HepG2 (cell line): ENCODE data around the gene MAST1. TPM values are rescaled to one million over a fixed set of nuclear protein-coding genes. Genes with fewer than 3 reads are reported as not detected.

Experiments used
- ATAC-seq: fragments of 200-7000 bp; cut with Tn5 transposase; 3 replicates; pipeline ENCODE4 v1.9.1; 2020; ENCODE audit warnings: mild to moderate bottlenecking, moderate library complexity
- BruUV-seq: library from RNA; stranded (reverse); fragments of 400-500 nt; replicated peaks from 2 replicates; lab custom pipeline; 2021; lab: Mats Ljungman, UMichigan
- CTCF ChIA-PET: fragments of 300-600 bp; formaldehyde crosslinking; extraction: SDS; loops from one replicate; lab custom pipeline; 2021; ENCODE audit warnings: low total read pairs, inconsistent platforms, low intra/inter-chr PET ratio; lab: Yijun Ruan, JAX
- POLR2A ChIA-PET: fragments of 350-600 bp; sonication (Branson Sonifier 250); formaldehyde crosslinking; loops from one replicate; lab custom pipeline; 2020; ENCODE audit warnings: antibody characterized with exemption, inconsistent platforms; lab: Yijun Ruan, JAX
- DNase-seq: peaks from one replicate; pipeline ENCODE4 v3.0.0-alpha.2; 2015; ENCODE audit warnings: low spot score
- FAIRE-seq: peaks from 3 replicates; lab custom pipeline; 2011; peaks lifted over from hg19 to GRCh38; lab: Jason Lieb, UNC
- H2AFZ ChIP-seq: one replicate; pipeline ENCODE4 v1.6.1; 2011; ENCODE audit warnings: low read length, inconsistent platforms
- H3K27ac ChIP-seq: fragments of 300-600 bp; 3 replicates; pipeline ENCODE4 v1.8.0; 2011; ENCODE audit warnings: mixed run types, mild to moderate bottlenecking, mixed read lengths, low read length, inconsistent platforms; ENCODE audit not compliant: insufficient read depth; ENCODE audit errors: extremely low read length
- H3K27me3 ChIP-seq, 2 experiments: fragments of 200-600 bp in 1 of 2; 2 replicates in 1 of 2; 3 replicates in 1 of 2; pipeline versions ENCODE4 v1.6.0 to v1.8.0; 2011; ENCODE audit warnings: low read length in 2 of 2, mild to moderate bottlenecking in 2 of 2, moderate library complexity in 2 of 2, inconsistent platforms in 1 of 2; ENCODE audit not compliant: insufficient read depth in 2 of 2, control insufficient read depth in 1 of 2
- H3K36me3 ChIP-seq, 2 experiments: fragments of 200-600 bp in 1 of 2; replicated peaks in 1 of 2; 2 replicates in 1 of 2; 3 replicates in 1 of 2; pipeline versions ENCODE4 v1.5.1 to v1.8.0; 2011; ENCODE audit warnings: low read length in 2 of 2, inconsistent platforms in 1 of 2; ENCODE audit not compliant: insufficient read depth in 2 of 2, control insufficient read depth in 1 of 2
- H3K4me1 ChIP-seq: 2 replicates; pipeline ENCODE4 v1.5.1; 2012; ENCODE audit warnings: low read length, inconsistent platforms; ENCODE audit not compliant: insufficient read depth
- H3K4me2 ChIP-seq: 2 replicates; pipeline ENCODE4 v1.6.0; 2011; ENCODE audit warnings: low read depth, low read length, inconsistent platforms
- H3K4me3 ChIP-seq, 3 experiments: fragments of 200-600 bp in 1 of 3; sonication (generic), shearing (Covaris generic) in 1 of 3; replicated peaks in 1 of 3; 2 replicates each; pipeline ENCODE4 v1.5.1; 2011 to 2016; ENCODE audit warnings: low read length in 3 of 3, inconsistent platforms in 2 of 3, low read depth in 2 of 3, mild to moderate bottlenecking in 2 of 3, control low read depth in 1 of 3, mixed read lengths in 1 of 3; ENCODE audit not compliant: insufficient read depth in 1 of 3
- H3K79me2 ChIP-seq: one replicate; pipeline ENCODE4 v1.6.1; 2011; ENCODE audit warnings: low read length, inconsistent platforms; ENCODE audit not compliant: insufficient read depth
- H3K9ac ChIP-seq: 2 replicates; pipeline ENCODE4 v1.6.0; 2011; ENCODE audit warnings: mild to moderate bottlenecking, low read depth, low read length, inconsistent platforms; ENCODE audit not compliant: insufficient read depth
- H3K9me3 ChIP-seq: 2 replicates; pipeline ENCODE4 v1.5.1; 2012; ENCODE audit warnings: mild to moderate bottlenecking, low read length
- H4K20me1 ChIP-seq: 2 replicates; pipeline ENCODE4 v1.6.0; 2011; ENCODE audit warnings: inconsistent platforms, mild to moderate bottlenecking, low read length, moderate library complexity; ENCODE audit not compliant: insufficient read depth
- BATF2 ChIP-seq: sonication (generic); formaldehyde crosslinking; IDR thresholded peaks from 2 replicates; pipeline ENCODE4 v1.8.0; 2022; ENCODE audit warnings: mild to moderate bottlenecking, missing genetic modification reagents, moderate library complexity
- FOXO4 ChIP-seq: sonication (generic); formaldehyde crosslinking; conservative IDR thresholded peaks from 2 replicates; pipeline ENCODE4 v1.8.1; 2023; ENCODE audit warnings: missing genetic modification reagents
- HDAC2 ChIP-seq: sonication (generic); formaldehyde crosslinking; IDR thresholded peaks from 2 replicates; pipeline ENCODE4 v1.4.0; 2020; ENCODE audit warnings: missing genetic modification reagents
- HNRNPH1 ChIP-seq: fragments of 200-400 bp; formaldehyde crosslinking; optimal IDR thresholded peaks from 2 replicates; pipeline ENCODE3; 2017; ENCODE audit warnings: mild to moderate bottlenecking, low read depth, low read length
- KMT2B ChIP-seq: IDR thresholded peaks from 2 replicates; pipeline ENCODE4 v1.6.1; 2016; ENCODE audit warnings: missing genetic modification reagents, missing compliant biosample characterization
- MAFF ChIP-seq: IDR thresholded peaks from 2 replicates; pipeline ENCODE4 v1.6.1; 2011; ENCODE audit warnings: low read depth, low read length, improper control_type of control experiment
- MBNL3 ChIP-seq: fragments of 250-450 bp; sonication (Bioruptor Pico); conservative IDR thresholded peaks from 2 replicates; pipeline ENCODE4 v1.8.0; 2022; ENCODE audit warnings: mild to moderate bottlenecking, inconsistent platforms
- NFIB ChIP-seq: sonication (generic); formaldehyde crosslinking; IDR thresholded peaks from 2 replicates; pipeline ENCODE4 v1.9.0; 2021; ENCODE audit warnings: missing genetic modification reagents, mild to moderate bottlenecking, borderline replicate concordance
- PAX8 ChIP-seq: sonication (generic); formaldehyde crosslinking; IDR thresholded peaks from 2 replicates; pipeline ENCODE4 v1.8.0; 2022; ENCODE audit warnings: mild to moderate bottlenecking, missing genetic modification reagents, borderline replicate concordance
- POLR2AphosphoS5 ChIP-seq: IDR thresholded peaks from 2 replicates; pipeline ENCODE4 v1.6.1; 2012; ENCODE audit warnings: low read depth, low read length
- RBAK ChIP-seq: sonication (generic); formaldehyde crosslinking; IDR thresholded peaks from 2 replicates; pipeline ENCODE4 v1.5.1; 2020; ENCODE audit warnings: mild to moderate bottlenecking, missing genetic modification reagents
- SALL1 ChIP-seq: sonication (generic); formaldehyde crosslinking; IDR thresholded peaks from 2 replicates; pipeline ENCODE4 v1.8.0; 2022; ENCODE audit warnings: mild to moderate bottlenecking, missing genetic modification reagents
- SIX4 ChIP-seq: sonication (generic); formaldehyde crosslinking; IDR thresholded peaks from 2 replicates; pipeline ENCODE4 v1.4.0; 2020; ENCODE audit warnings: missing genetic modification reagents
- SMC3 ChIP-seq: IDR thresholded peaks from 2 replicates; pipeline ENCODE4 v1.6.1; 2011; ENCODE audit warnings: low read length, improper control_type of control experiment
- SOX5 ChIP-seq: IDR thresholded peaks from 2 replicates; pipeline ENCODE4 v1.6.1; 2016; ENCODE audit warnings: borderline replicate concordance
- XRCC5 ChIP-seq: fragments of 200-400 bp; formaldehyde crosslinking; optimal IDR thresholded peaks from 2 replicates; pipeline ENCODE3; 2017; ENCODE audit warnings: mild to moderate bottlenecking, low read length
- ZNF234 ChIP-seq: sonication (generic); formaldehyde crosslinking; conservative IDR thresholded peaks from 2 replicates; pipeline ENCODE4 v1.5.1; 2020; ENCODE audit warnings: mild to moderate bottlenecking, missing genetic modification reagents
- ZNF451 ChIP-seq: sonication (generic); formaldehyde crosslinking; IDR thresholded peaks from 2 replicates; pipeline ENCODE4 v1.5.0; 2020; ENCODE audit warnings: mild to moderate bottlenecking, missing genetic modification reagents
- ZNF530 ChIP-seq: sonication (generic); formaldehyde crosslinking; IDR thresholded peaks from 2 replicates; pipeline ENCODE4 v1.5.0; 2020; ENCODE audit warnings: low read depth, mild to moderate bottlenecking, missing genetic modification reagents
- ZNF556 ChIP-seq: sonication (generic); formaldehyde crosslinking; IDR thresholded peaks from 2 replicates; pipeline ENCODE4 v1.4.0; 2020; ENCODE audit warnings: mild to moderate bottlenecking, missing genetic modification reagents, borderline replicate concordance
- ZNF567 ChIP-seq: sonication (generic); formaldehyde crosslinking; IDR thresholded peaks from 2 replicates; pipeline ENCODE4 v1.8.1; 2023; ENCODE audit warnings: mild to moderate bottlenecking, missing genetic modification reagents, borderline replicate concordance
- ZNF616 ChIP-seq: sonication (generic); formaldehyde crosslinking; IDR thresholded peaks from 2 replicates; pipeline ENCODE4 v1.5.0; 2020; ENCODE audit warnings: low read depth, mild to moderate bottlenecking, missing genetic modification reagents
- ZNF839 ChIP-seq: sonication (generic); formaldehyde crosslinking; IDR thresholded peaks from 2 replicates; pipeline ENCODE4 v1.4.0; 2020; ENCODE audit warnings: missing genetic modification reagents, mild to moderate bottlenecking, borderline replicate concordance
- WGBS: methylation state at CpG from one replicate; pipeline ENCODE4 v1.1.6; 2017; ENCODE audit warnings: low lambda C conversion rate; 5-methylcytosine and 5-hydroxymethylcytosine counted together
- in situ Hi-C: cut with HindIII; loops from 2 replicates; pipeline ENCODE4 v1.10.0; 2017; ENCODE audit warnings: low pct_unique_long_range_greater_than_20kb; ENCODE audit not compliant: extremely low pct_ligation_motif_present
- intact Hi-C: fragments of 100-400 bp; cut with micrococcal nuclease; formaldehyde crosslinking; loops from one replicate; pipeline ENCODE4 v1.10.0; 2022; ENCODE audit not compliant: unreplicated experiment
- polyA plus RNA-seq, 8 experiments: library from polyadenylated mRNA; depleted of rRNA in 3 of 8; stranded (reverse) in 7 of 8; unstranded in 1 of 8; fragments of >200 nt; fragmentation: Illumina TruSeq in 4 of 8; extraction: Trizol in 4 of 8; gene quantifications; 2 replicates each; pipeline versions ENCODE4 v1.2.1 to v1.2.3, GENCODE V29; 2011 to 2016; ENCODE audit warnings: low read depth in 4 of 8, missing spikeins in 1 of 8, mixed read lengths in 1 of 8; ENCODE audit not compliant: insufficient read depth in 1 of 8
- total RNA-seq, 5 experiments: library from RNA; depleted of rRNA; stranded (reverse); fragments of >200 nt; fragmentation: Illumina TruSeq; extraction: Trizol; gene quantifications; 2 replicates each; pipeline ENCODE4 v1.2.3, GENCODE V29; 2016; ENCODE audit warnings: low read depth in 1 of 5

The MAST1 gene
- total and polyA plus RNA-seq, 2 of the 13 experiments (the other 11 are each of a cell fraction or from before 2014, with no cell fraction given), result 0.73 to 4.7 TPM

- ChIA-PET POLR2A (interaction anchor here (1.0 to 1.2 kb wide), 2 partner anchors 34 to 87 kb away, joined by 3 to 4 read pairs; partner anchors contain the start of gene DNASE2), CTCF (interaction anchor here (0.6 to 1.9 kb wide), 5 partner anchors 10 to 130 kb away, joined by 3 to 14 read pairs (median 6); partner anchors contain the start of gene MAST1)
- H4K20me1 ChIP-seq, result no peaks in the 10 kb centered on the region
- FAIRE-seq (no peak), ATAC-seq (peak; percentile 98), DNase-seq (peak; percentile 53)
- peaks cover 4% of the 10 kb centered on the region for H3K4me1 ChIP-seq
- H3K79me2 ChIP-seq, result no peaks in the 10 kb centered on the region
- H2AFZ ChIP-seq, result no peak overlapping the region
- peak overlapping the region in 1 of 3 experiments; percentile 49; a peak in 2 of 6 replicates for H3K4me3 ChIP-seq
- in situ Hi-C loops (no loop called here), intact Hi-C loops (loop anchor here (2.0 kb wide), 1 partner anchor 81 kb away; no protein-coding TSS in a partner anchor)
- no peak overlapping the region for H3K9ac ChIP-seq
- peak overlapping the region; percentile 68 for H3K4me2 ChIP-seq
- no peaks in the 10 kb centered on the region for H3K36me3 ChIP-seq
- 2% methylated on average over 12 of the region's 69 CpGs for WGBS
- H3K27me3 ChIP-seq, result no peaks in the 10 kb centered on the region
- H3K9me3 ChIP-seq, result no peaks in the 10 kb centered on the region
- BruUV-seq, result no TSS peak
- no peak overlapping the region for H3K27ac ChIP-seq
- no peak for TF ChIP-seq ZNF234
- TF ChIP-seq MAFF, result no peak
- TF ChIP-seq SIX4, result no peak
- no peak for TF ChIP-seq ZNF567 (CRISPR knock-in tag)
- TF ChIP-seq NFIB, result no peak
- no peak for TF ChIP-seq RBAK (CRISPR knock-in tag)
- peak; percentile 55; the same call in 1 of the 2 replicates for TF ChIP-seq ZNF556
- TF ChIP-seq MBNL3 (CRISPR knock-in tag), result no peak
- TF ChIP-seq HDAC2 (CRISPR knock-in tag), result 0 out of 2 replicates have a peak, but pooled peaks have one; percentile 14
- peak; percentile 40; the same call in 1 of the 2 replicates for TF ChIP-seq SMC3
- peak; percentile 68 for TF ChIP-seq XRCC5
- TF ChIP-seq SALL1, result peak; percentile 62; the same call in 1 of the 2 replicates
- no peak for TF ChIP-seq KMT2B (CRISPR knock-in tag)
- no peak for TF ChIP-seq FOXO4 (CRISPR knock-in tag)
- no peak for TF ChIP-seq SOX5
- TF ChIP-seq ZNF530 (CRISPR knock-in tag), result no peak
- TF ChIP-seq ZNF451 (CRISPR knock-in tag), result no peak
- no peak for TF ChIP-seq BATF2 (CRISPR knock-in tag)
- no peak for TF ChIP-seq POLR2AphosphoS5
- no peak for TF ChIP-seq PAX8 (CRISPR knock-in tag)
- TF ChIP-seq HNRNPH1, result no peak
- TF ChIP-seq ZNF839, result no peak; the same call in 1 of the 2 replicates
- TF ChIP-seq ZNF616 (CRISPR knock-in tag), result 0 out of 2 replicates have a peak, but pooled peaks have one; percentile 39
Measured at GRCh38 chr19:12847159-12848139, 9.1 kb downstream of the MAST1 start.
